VCaP (cell line): ENCODE data around the gene MACROD2.
"Not testable (repeated sequence)": the region's sequence is repeated elsewhere in the genome, so short reads cannot be mapped to it uniquely, and the experiment has no call there.

ENCODE experiments used
- H3K27ac ChIP-seq: fragments of 450-650 bp; 2 replicates; pipeline ENCODE4 v1.5.1; 2017
- TF ChIP-seq, protein P1 (sequence below): fragments of 450-650 bp; conservative IDR thresholded peaks from 2 replicates; pipeline ENCODE4 v1.5.1; 2017; ENCODE audit warnings: mild to moderate bottlenecking, moderate library complexity

The MACROD2 gene

DNA sequence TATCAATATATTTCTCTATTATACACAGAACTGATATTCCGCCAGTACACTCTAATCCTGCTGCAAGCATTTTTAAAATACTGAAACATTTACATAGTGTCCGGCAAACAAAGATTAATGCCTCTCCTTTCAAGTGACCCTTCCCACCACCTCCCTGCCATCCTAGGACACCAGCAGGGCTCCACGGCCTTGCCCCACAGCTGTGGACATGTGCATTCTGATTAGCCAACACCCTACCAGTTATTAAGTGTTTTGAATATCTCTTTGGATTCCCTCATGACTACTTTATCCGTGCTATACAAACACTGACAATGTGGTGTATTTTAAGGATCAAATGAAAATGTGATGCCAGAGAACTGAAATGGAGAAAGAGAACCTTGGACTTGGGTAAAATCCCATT lies 1962.8 kb downstream of the MACROD2 start:
- TF ChIP-seq, protein P1, sequence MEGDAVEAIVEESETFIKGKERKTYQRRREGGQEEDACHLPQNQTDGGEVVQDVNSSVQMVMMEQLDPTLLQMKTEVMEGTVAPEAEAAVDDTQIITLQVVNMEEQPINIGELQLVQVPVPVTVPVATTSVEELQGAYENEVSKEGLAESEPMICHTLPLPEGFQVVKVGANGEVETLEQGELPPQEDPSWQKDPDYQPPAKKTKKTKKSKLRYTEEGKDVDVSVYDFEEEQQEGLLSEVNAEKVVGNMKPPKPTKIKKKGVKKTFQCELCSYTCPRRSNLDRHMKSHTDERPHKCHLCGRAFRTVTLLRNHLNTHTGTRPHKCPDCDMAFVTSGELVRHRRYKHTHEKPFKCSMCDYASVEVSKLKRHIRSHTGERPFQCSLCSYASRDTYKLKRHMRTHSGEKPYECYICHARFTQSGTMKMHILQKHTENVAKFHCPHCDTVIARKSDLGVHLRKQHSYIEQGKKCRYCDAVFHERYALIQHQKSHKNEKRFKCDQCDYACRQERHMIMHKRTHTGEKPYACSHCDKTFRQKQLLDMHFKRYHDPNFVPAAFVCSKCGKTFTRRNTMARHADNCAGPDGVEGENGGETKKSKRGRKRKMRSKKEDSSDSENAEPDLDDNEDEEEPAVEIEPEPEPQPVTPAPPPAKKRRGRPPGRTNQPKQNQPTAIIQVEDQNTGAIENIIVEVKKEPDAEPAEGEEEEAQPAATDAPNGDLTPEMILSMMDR, result no peak
- H3K27ac ChIP-seq, result no peak overlapping the region

GRCh38 chr20:15965165-15965564 lies 1969.8 kb downstream of the MACROD2 start:
- TF ChIP-seq, protein P1, result no peak
- no peak overlapping the region for H3K27ac ChIP-seq

GRCh38 chr20:15967334-15967733 lies 1972.0 kb downstream of the MACROD2 start:
- no peak overlapping the region for H3K27ac ChIP-seq
- TF ChIP-seq, protein P1, result no peak

GRCh38 chr20:15976047-15976736 lies 1980.9 kb downstream of the MACROD2 start:
- H3K27ac ChIP-seq, result no peak overlapping the region
- TF ChIP-seq, protein P1, result no peak

DNA sequence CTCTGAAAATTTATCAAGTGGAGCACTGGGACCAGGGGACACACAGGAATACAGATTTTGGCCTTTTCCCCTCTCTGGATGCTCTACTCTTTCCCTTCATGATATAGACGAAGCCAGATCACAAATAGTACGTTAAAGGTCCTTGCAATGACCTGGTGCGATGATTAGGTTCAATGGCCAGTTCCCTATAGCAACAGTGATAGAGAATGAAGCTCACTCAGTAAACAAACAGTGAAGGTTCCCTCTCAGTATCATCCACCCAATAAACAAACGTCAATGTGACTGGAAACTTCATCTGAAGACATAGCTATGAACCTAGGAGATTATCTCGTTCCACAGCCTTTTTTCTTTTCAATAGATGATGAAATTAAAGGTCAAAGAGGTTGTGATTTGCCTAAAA lies 1981.7 kb downstream of the MACROD2 start:
- TF ChIP-seq, protein P1, result no peak
- no peak overlapping the region for H3K27ac ChIP-seq

GRCh38 chr20:15977758-15978157 lies 1982.4 kb downstream of the MACROD2 start:
- TF ChIP-seq, protein P1, result no peak
- no peak overlapping the region for H3K27ac ChIP-seq

GRCh38 chr20:15985494-15986368 lies 1990.4 kb downstream of the MACROD2 start:
- not testable (repeated sequence) for H3K27ac ChIP-seq

GRCh38 chr20:15986690-15987089 lies 1991.4 kb downstream of the MACROD2 start:
- H3K27ac ChIP-seq, result no peak overlapping the region
- TF ChIP-seq, protein P1, result no peak
